Colonic mucosa (tissue), 4 donors: ENCODE measurements around the gene OR4C6. TPM values are rescaled to one million over a fixed set of nuclear protein-coding genes. Genes with fewer than 3 reads are reported as not detected.

Experiments
- DNase-seq: peaks from one replicate; pipeline ENCODE4 v3.0.0-alpha.2; 2020
- H3K27ac ChIP-seq: fragments of 200-600 bp; one replicate; pipeline ENCODE4 v1.8.0; 2021
- H3K27me3 ChIP-seq: fragments of 200-600 bp; one replicate; pipeline ENCODE4 v1.8.0; 2021
- H3K36me3 ChIP-seq: fragments of 200-600 bp; one replicate; pipeline ENCODE4 v1.8.0; 2021
- H3K4me1 ChIP-seq: fragments of 200-600 bp; one replicate; pipeline ENCODE4 v1.8.0; 2021; ENCODE audit warnings: mild to moderate bottlenecking
- H3K4me3 ChIP-seq: fragments of 200-600 bp; one replicate; pipeline ENCODE4 v1.8.0; 2021
- H3K9ac ChIP-seq, 2 donors: one replicate each; pipeline ENCODE4 v1.7.0; 2013; ENCODE audit warnings: control low read depth in 2 of 2, low read depth in 2 of 2, low read length in 2 of 2
- H3K9me3 ChIP-seq: fragments of 200-600 bp; one replicate; pipeline ENCODE4 v1.8.0; 2021
- intact Hi-C: fragments of 100-400 bp; cut with DNase I; formaldehyde crosslinking; loops from one replicate; pipeline ENCODE4 v1.14.1; 2022
- total RNA-seq, 2 donors: library from RNA; stranded (reverse); fragmentation: NEBNext Ultra II Directional in 1 of 2; extraction: Animal tissue kit (Norgen Biotek cat#: 25700) in 1 of 2; gene quantifications; one replicate each; pipeline ENCODE4 v1.2.1, GENCODE V29; 2021
- TF ChIP-seq, protein P1 (sequence below): fragments of 200-600 bp; IDR thresholded peaks from one replicate; pipeline ENCODE4 v1.8.0; 2022; ENCODE audit warnings: antibody characterized with exemption, mild to moderate bottlenecking
- donor health status: healthy.
- donor health status: DM: no; HTN: no; CAD: no.
- donor health status: DM: no; HTN: no; CAD: no.

Gene OR4C6
- total RNA-seq, 2 donors from 2014 or later, result not detected

GRCh38 chr11:55658031-55658573 lies 3.9 kb upstream of the OR4C6 start:
- H3K4me3 ChIP-seq, result no peak overlapping the region
- intact Hi-C loops, result no loop called here
- H3K27me3 ChIP-seq, result no peaks in the 10 kb centered on the region
- no peak overlapping the region for H3K27ac ChIP-seq
- H3K4me1 ChIP-seq, result no peaks in the 10 kb centered on the region
- no peaks in the 10 kb centered on the region for H3K9me3 ChIP-seq
- TF ChIP-seq, protein P1, sequence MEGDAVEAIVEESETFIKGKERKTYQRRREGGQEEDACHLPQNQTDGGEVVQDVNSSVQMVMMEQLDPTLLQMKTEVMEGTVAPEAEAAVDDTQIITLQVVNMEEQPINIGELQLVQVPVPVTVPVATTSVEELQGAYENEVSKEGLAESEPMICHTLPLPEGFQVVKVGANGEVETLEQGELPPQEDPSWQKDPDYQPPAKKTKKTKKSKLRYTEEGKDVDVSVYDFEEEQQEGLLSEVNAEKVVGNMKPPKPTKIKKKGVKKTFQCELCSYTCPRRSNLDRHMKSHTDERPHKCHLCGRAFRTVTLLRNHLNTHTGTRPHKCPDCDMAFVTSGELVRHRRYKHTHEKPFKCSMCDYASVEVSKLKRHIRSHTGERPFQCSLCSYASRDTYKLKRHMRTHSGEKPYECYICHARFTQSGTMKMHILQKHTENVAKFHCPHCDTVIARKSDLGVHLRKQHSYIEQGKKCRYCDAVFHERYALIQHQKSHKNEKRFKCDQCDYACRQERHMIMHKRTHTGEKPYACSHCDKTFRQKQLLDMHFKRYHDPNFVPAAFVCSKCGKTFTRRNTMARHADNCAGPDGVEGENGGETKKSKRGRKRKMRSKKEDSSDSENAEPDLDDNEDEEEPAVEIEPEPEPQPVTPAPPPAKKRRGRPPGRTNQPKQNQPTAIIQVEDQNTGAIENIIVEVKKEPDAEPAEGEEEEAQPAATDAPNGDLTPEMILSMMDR, result no peak
- no peaks in the 10 kb centered on the region for H3K36me3 ChIP-seq
- H3K9ac ChIP-seq, result no peak overlapping the region
- DNase-seq, result no peak

DNA sequence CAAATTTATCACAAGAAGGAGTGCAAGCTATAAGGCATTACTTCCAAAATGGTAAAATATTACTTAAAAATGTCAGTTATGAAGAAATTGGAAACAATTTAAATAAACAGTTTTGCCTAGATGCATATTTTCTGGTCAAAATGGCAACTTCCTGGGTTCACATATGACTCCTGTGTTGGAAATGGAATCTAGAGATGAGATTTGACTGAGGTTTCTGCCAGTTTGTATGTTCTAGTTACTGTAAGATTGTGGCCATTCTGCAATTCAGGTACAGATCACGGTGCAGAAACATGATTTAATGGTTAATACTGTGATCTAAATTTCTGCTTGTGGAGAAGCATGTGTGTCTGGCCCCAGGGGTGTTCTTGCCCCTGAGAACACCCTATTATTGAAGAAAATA lies 3.4 kb upstream of the OR4C6 start:
- H3K27ac ChIP-seq, result no peak overlapping the region
- no peaks in the 10 kb centered on the region for H3K27me3 ChIP-seq

GRCh38 chr11:55669376-55669775 lies 7.4 kb downstream of the OR4C6 start:
- H3K27ac ChIP-seq, result no peak overlapping the region
- no peaks in the 10 kb centered on the region for H3K27me3 ChIP-seq
- H3K4me3 ChIP-seq, result no peak overlapping the region
- no peaks in the 10 kb centered on the region for H3K9me3 ChIP-seq
- no peak overlapping the region for H3K9ac ChIP-seq
- no peak for DNase-seq
- TF ChIP-seq, protein P1, result no peak
- no peaks in the 10 kb centered on the region for H3K4me1 ChIP-seq
- intact Hi-C loops, result no loop called here
- no peaks in the 10 kb centered on the region for H3K36me3 ChIP-seq

More for the DNA sequence above, 3.4 kb upstream of the OR4C6 start:
- H3K9ac ChIP-seq, result no peak overlapping the region
- no peaks in the 10 kb centered on the region for H3K9me3 ChIP-seq
- H3K4me1 ChIP-seq, result no peaks in the 10 kb centered on the region
- no peaks in the 10 kb centered on the region for H3K36me3 ChIP-seq
- TF ChIP-seq, protein P1, result no peak
- intact Hi-C loops, result no loop called here
- no peak for DNase-seq
- H3K4me3 ChIP-seq, result no peak overlapping the region

- intact Hi-C loops, result loop anchor here (10.0 kb wide), 1 partner anchor 71 kb away; no protein-coding TSS in a partner anchor
- no peaks in the 10 kb centered on the region for H3K9me3 ChIP-seq
- H3K36me3 ChIP-seq, result no peaks in the 10 kb centered on the region
- H3K4me3 ChIP-seq, result no peak overlapping the region
- TF ChIP-seq, protein P1, result no peak
- no peak for DNase-seq
- H3K27ac ChIP-seq, result no peak overlapping the region
- no peak overlapping the region for H3K9ac ChIP-seq
- H3K4me1 ChIP-seq, result no peaks in the 10 kb centered on the region
- no peaks in the 10 kb centered on the region for H3K27me3 ChIP-seq
Measured at GRCh38 chr11:55673860-55674259, 11.9 kb downstream of the OR4C6 start.

DNA sequence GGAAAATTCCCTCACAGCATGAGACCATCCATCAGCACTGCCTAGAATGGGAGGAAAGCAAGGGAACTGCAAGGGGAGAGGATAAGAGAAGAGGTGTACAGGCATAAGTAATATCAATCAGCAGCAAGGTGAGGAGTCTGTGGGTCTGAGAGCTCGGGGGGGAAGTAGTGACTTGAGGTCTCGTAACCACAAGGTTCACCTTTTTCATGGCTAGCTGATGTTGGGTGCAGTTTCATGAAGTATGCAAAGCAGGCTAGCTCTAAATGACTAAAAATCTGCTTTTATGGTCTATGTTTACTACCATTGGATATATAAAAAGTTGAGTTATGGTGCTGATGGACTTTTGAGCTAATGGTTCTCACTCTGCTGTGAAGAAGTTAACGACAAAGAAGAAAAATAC lies 35.8 kb downstream of the OR4C6 start:
- intact Hi-C loops, result no loop called here
- TF ChIP-seq, protein P1, result no peak
- no peak overlapping the region for H3K9ac ChIP-seq
- DNase-seq, result no peak
- no peak overlapping the region for H3K27ac ChIP-seq
- no peaks in the 10 kb centered on the region for H3K4me1 ChIP-seq
- no peaks in the 10 kb centered on the region for H3K27me3 ChIP-seq
- no peak overlapping the region for H3K4me3 ChIP-seq
- no peaks in the 10 kb centered on the region for H3K9me3 ChIP-seq
- no peaks in the 10 kb centered on the region for H3K36me3 ChIP-seq
